K562 treated with DMSO at 1 percent for 4 hours (cell line): ENCODE measurements around the gene ZFPL1. TPM values are rescaled to one million over a fixed set of nuclear protein-coding genes. Genes with fewer than 3 reads are reported as not detected.

Source experiments
- total RNA-seq: library from RNA; unstranded; fragments of 300-600 nt; gene quantifications from 2 replicates; pipeline ENCODE4 v1.2.3, GENCODE V29; 2022; ENCODE audit not compliant: insufficient read depth

ZFPL1 gene
- total RNA-seq, result 61.2 and 79.7 TPM in 2 replicates

GRCh38 chr11:65083834-65084597 is at the start of gene ZFPL1, which contains the start of gene CDCA5:
Gene ZFPL1 (plus strand): TSS chr11:65084222. CDS start chr11:65084699, 477 bp downstream.
Gene CDCA5 (minus strand): TSS chr11:65084040. CDS start chr11:65083978, 62 bp downstream.

DNA sequence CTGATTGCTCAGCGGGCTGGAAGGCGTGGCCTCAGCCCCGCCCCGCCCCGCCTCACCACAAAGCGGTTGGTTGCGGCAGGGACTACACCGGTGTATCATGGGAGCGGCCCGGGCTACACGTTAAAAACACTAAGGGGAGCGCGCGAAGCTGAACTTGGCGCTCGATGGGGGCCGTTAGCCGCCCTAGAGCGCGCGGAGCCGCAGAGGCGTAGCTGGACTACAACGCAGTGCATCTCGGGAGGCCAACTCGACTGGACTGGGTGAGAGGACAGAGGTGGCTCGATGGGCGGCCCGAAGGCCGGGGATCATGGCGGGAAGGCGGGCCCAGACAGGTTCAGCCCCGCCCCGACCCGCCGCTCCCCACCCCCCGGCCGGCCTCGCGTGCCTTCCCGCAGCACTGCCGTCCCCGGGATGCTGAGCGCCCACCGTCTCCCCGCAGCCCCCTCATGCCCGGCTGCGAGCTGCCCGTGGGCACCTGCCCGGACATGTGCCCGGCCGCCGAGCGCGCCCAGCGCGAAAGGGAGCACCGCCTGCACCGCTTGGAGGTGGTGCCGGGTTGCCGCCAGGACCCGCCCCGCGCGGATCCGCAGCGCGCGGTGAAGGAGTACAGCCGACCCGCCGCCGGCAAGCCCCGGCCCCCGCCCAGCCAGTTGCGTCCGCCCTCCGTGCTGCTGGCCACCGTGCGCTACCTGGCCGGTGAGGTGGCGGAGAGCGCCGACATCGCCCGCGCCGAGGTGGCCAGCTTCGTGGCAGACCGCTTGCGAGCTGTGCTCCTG is 43.0 kb upstream of the ZFPL1 start, which contains the start of gene SAC3D1:
Gene SAC3D1 (plus strand): TSS at position 364 of the 776 bp plus-strand sequence. CDS start 83 bp downstream, at position 447.

GRCh38 chr11:65058419-65059054 is 25.5 kb upstream of the ZFPL1 start, which contains the start of gene NAALADL1:
Gene NAALADL1 (minus strand): TSS chr11:65058553. CDS start chr11:65058521, 32 bp downstream.

DNA sequence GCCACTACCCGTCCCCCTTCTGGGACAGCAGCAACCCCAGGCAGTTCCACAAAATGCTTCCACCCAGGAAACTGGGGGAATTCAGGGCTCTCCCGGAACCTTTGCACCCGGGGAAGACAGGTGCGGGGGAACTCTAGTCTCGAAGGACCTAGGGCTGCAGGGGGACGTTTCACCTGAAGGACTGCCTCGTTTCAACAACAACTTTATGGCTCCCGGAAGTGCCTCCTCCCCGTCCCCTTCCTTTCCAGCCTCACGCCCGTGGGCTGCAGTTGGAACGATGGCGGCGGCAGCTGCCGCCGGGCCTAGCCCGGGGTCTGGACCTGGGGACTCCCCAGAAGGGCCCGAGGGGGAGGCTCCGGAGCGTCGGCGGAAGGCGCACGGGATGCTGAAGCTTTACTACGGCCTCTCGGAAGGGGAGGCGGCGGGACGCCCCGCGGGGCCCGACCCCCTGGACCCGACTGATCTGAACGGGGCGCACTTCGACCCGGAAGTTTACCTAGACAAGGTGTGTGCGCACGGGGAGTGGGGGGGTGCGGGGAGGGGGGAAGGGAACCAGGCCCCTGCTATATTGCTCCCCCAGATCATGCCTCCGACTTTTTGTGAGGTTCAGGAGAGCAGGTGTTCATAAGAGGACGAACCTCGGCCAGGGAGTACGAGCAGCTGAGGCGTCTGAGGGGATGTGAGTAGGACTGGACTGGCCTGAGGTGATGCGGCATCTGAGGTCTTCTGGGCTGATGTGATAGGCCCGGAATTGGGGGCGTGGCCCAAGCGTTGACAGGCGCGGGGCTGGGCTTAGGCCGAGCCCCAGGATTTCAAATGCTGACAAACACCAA is 12.2 kb downstream of the ZFPL1 start, which contains the start of gene VPS51:
Gene VPS51 (plus strand): TSS at position 241 of the 833 bp plus-strand sequence. CDS start 37 bp downstream, at position 278.

GRCh38 chr11:65111744-65112545 is 27.9 kb downstream of the ZFPL1 start, which contains the start of gene TM7SF2:
Gene TM7SF2 (plus strand): TSS chr11:65111872. CDS start chr11:65112016, 144 bp downstream.

DNA sequence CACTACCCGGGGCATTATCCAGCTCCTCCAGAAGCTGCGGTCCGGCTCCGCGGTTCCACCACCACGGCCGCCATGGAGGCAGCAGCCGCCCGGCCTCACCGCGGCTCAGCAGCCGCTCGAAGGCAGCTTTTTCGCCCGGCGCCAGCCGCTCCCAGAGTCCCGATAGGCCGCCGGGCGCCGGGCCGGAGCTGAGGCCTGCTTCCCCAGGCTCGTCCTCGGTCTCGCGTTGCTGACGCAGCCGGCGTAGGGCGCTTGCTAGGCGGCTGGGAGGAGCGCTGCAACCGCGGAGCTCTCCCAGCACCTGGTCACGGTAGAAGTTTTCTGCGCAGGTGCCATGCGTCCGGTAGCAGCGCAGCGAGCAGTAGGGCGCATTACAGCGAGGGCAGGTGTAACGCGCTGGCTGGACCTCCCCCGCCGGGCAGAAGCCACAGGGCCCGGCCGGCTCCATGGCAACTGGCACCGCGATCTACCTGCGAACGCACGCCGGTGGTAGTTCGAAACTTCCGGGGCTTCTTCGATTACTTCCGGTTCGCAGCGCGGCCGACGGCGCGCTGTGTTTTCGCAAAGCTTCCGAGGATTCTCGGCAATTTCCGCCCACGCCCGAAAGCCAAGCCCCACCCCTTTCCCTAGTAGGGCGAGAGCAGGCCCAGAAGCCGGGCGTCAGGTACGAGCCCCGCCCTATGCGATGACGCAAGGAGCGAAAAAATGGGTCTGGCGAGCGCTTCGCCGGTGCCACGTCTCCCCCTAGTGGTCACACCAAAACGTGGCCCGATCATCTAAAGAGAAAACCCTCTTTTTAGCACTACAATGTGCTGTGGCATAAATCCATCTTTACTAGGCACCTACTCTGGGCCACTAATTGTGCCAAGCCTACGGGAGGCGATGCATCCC is 33.4 kb downstream of the ZFPL1 start, which contains the start of gene ZNHIT2:
Gene ZNHIT2 (minus strand): TSS at position 496 of the 891 bp plus-strand sequence. CDS start 48 bp downstream, at position 448.

GRCh38 chr11:65121865-65122696 is 38.1 kb downstream of the ZFPL1 start, which contains the start of the genes FAU and MRPL49:
Gene FAU (minus strand): TSS chr11:65122134. CDS start chr11:65121813, 321 bp downstream.
Gene MRPL49 (plus strand): TSS chr11:65122321. CDS start chr11:65122347, 26 bp downstream.

DNA sequence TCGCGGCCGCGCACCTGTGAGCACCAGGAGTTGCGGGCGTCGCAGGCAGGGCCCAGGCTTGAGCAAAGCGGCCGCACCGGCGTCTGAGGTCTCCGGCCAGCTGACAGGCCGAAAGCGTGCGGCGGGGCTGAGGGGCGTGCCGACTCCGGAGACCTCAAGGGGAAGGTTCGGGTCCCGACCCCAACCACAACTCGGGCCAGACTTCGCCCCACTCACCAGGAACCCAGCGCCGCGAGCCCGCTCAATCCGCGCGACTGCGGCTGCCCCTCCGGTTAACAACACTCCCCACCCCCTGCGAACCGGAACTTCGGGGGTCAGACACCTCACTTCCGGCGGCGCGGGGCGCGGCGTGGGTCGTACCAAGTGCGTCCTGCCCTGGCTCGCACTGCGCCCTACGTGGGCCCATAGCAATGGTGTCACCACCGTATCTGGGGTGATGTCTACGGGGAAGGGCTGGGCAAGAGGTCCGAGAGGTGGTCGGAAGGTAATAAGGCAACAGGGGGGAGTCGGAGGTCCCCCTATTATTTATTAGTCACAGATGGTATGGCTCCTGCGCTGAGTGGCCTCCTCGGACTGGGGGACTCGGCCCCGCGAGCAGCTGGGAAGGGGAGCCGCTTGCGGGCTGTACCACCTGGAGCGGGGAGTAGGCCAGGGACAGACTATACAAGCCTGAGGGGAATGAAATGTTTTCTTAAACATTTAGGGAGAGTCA is 50.4 kb downstream of the ZFPL1 start, which contains the start of gene SYVN1:
Gene SYVN1 (minus strand): TSS at position 280 of the 712 bp plus-strand sequence. CDS start 918 bp downstream, outside the sequence.

Other genes with a start within 250 kb of the ZFPL1 start
- 5.1 and 15.3 TPM in 2 replicates for gene CDC42BPG, start 239.6 kb upstream of the ZFPL1 start, total RNA-seq
- gene EHD1, start 205.6 kb upstream of the ZFPL1 start, total RNA-seq, result 46.2 and 57.9 TPM in 2 replicates
- gene ATG2A, start 167.0 kb upstream of the ZFPL1 start, total RNA-seq, result 28.1 and 38.9 TPM in 2 replicates
- gene PPP2R5B, start 159.5 kb upstream of the ZFPL1 start, total RNA-seq, result 8.5 and 13.9 TPM in 2 replicates
- not detected in 2 replicates for gene GPHA2, start 148.3 kb upstream of the ZFPL1 start, total RNA-seq
- not detected in 2 replicates for gene MAJIN, start 112.1 kb upstream of the ZFPL1 start, total RNA-seq
- 4.3 and 5.6 TPM in 2 replicates for gene BATF2, start 87.3 kb upstream of the ZFPL1 start, total RNA-seq
- gene ARL2, start 70.1 kb upstream of the ZFPL1 start, total RNA-seq, result 166 and 168 TPM in 2 replicates
- gene SNX15, start 56.8 kb upstream of the ZFPL1 start, total RNA-seq, result 33.8 and 37.5 TPM in 2 replicates
- gene SAC3D1, start 43.0 kb upstream of the ZFPL1 start, total RNA-seq, result 50.3 and 51.3 TPM in 2 replicates
- gene NAALADL1, start 25.7 kb upstream of the ZFPL1 start, total RNA-seq, result 1.1 TPM in 1 of 2 replicates, not detected in the other
- gene CDCA5, start 182 bp upstream of the ZFPL1 start, total RNA-seq, result 68.8 and 84.7 TPM in 2 replicates
- gene VPS51, start 12.0 kb downstream of the ZFPL1 start, total RNA-seq, result 153 and 168 TPM in 2 replicates
- gene TM7SF2, start 27.6 kb downstream of the ZFPL1 start, total RNA-seq, result 16.1 and 16.4 TPM in 2 replicates
- gene ZNHIT2, start 33.5 kb downstream of the ZFPL1 start, total RNA-seq, result 16.2 and 21.9 TPM in 2 replicates
- 1,054 and 1,266 TPM in 2 replicates for gene FAU, start 37.9 kb downstream of the ZFPL1 start, total RNA-seq
- gene MRPL49, start 38.1 kb downstream of the ZFPL1 start, total RNA-seq, result 69.2 and 74.8 TPM in 2 replicates
- 43.5 and 53.4 TPM in 2 replicates for gene SYVN1, start 50.3 kb downstream of the ZFPL1 start, total RNA-seq
- 13.6 and 14.1 TPM in 2 replicates for gene SPDYC, start 86.0 kb downstream of the ZFPL1 start, total RNA-seq
- 149 and 191 TPM in 2 replicates for gene CAPN1, start 97.7 kb downstream of the ZFPL1 start, total RNA-seq
- 14.6 and 18.3 TPM in 2 replicates for gene POLA2, start 177.7 kb downstream of the ZFPL1 start, total RNA-seq
- gene CDC42EP2, start 230.6 kb downstream of the ZFPL1 start, total RNA-seq, result 1.9 and 3.4 TPM in 2 replicates
- 50.7 and 55.1 TPM in 2 replicates for gene DPF2, start 249.6 kb downstream of the ZFPL1 start, total RNA-seq